PC-9 (cell line): Measurements from ENCODE around the gene COLQ.

ENCODE experiments used
- CTCF ChIP-seq: fragments of 200-600 bp; sonication (generic); conservative IDR thresholded peaks from 2 replicates; pipeline ENCODE4 v1.6.1; 2017; ENCODE audit warnings: mixed run types, antibody characterized with exemption, mild to moderate bottlenecking, moderate library complexity
- EZH2 ChIP-seq: fragments of 200-600 bp; sonication (generic); IDR thresholded peaks from 2 replicates; pipeline ENCODE4 v1.8.0; 2017; ENCODE audit warnings: antibody characterized with exemption, low read depth

GRCh38 chr3:15486020-15486419 lies 35.5 kb downstream of the COLQ start:
- TF ChIP-seq CTCF (no peak), EZH2 (no peak)
